PC-9 (cell line): ENCODE results near the gene TBC1D14. TPM values are rescaled to one million over a fixed set of nuclear protein-coding genes. Genes with fewer than 3 reads are reported as not detected.

Experiments
- BruUV-seq: library from RNA; stranded (reverse); fragments of 400-500 nt; replicated peaks from 2 replicates; lab custom pipeline; 2021; lab: Mats Ljungman, UMichigan
- CTCF ChIA-PET: fragments of 300-600 bp; sonication (Branson Sonifier 250); formaldehyde crosslinking; loops from one replicate; lab custom pipeline; 2022; ENCODE audit warnings: antibody characterized with exemption; lab: Charles Lee
- POLR2A ChIA-PET: fragments of 300-600 bp; sonication (Branson Sonifier 250); formaldehyde crosslinking; loops from one replicate; lab custom pipeline; 2022; ENCODE audit warnings: antibody characterized with exemption; ENCODE audit not compliant: unreplicated experiment; lab: Charles Lee
- DNase-seq, 2 experiments: peaks; one replicate each; pipeline versions ENCODE4 v3.0.0 to v3.0.0-alpha.2; 2015 to 2022; ENCODE audit warnings: mixed read lengths in 1 of 2
- H2AFZ ChIP-seq: fragments of 200-600 bp; sonication (generic); 2 replicates; pipeline ENCODE4 v1.8.1; 2017; ENCODE audit warnings: antibody characterized with exemption
- H3F3A ChIP-seq: fragments of 200-600 bp; sonication (generic); 2 replicates; pipeline ENCODE4 v1.8.1; 2017; ENCODE audit warnings: antibody characterized with exemption, mild to moderate bottlenecking, low read depth; ENCODE audit not compliant: insufficient read depth
- H3K27ac ChIP-seq: fragments of 200-600 bp; sonication (generic); 2 replicates; pipeline ENCODE4 v1.6.1; 2016; ENCODE audit warnings: mixed run types
- H3K27me3 ChIP-seq: fragments of 200-600 bp; sonication (generic); 2 replicates; pipeline ENCODE4 v1.6.1; 2016; ENCODE audit warnings: low read depth, mixed run types; ENCODE audit not compliant: insufficient read depth
- H3K36me3 ChIP-seq: fragments of 200-600 bp; sonication (generic); 2 replicates; pipeline ENCODE4 v1.6.1; 2016; ENCODE audit warnings: low read depth, mixed run types
- H3K4me1 ChIP-seq: fragments of 200-600 bp; sonication (generic); replicated peaks from 2 replicates; pipeline ENCODE4 v1.6.1; 2016; ENCODE audit warnings: mixed run types; ENCODE audit not compliant: insufficient read depth
- H3K4me2 ChIP-seq: fragments of 200-600 bp; sonication (generic); 2 replicates; pipeline ENCODE4 v1.6.1; 2017; ENCODE audit warnings: mixed run types
- H3K4me3 ChIP-seq: fragments of 200-600 bp; sonication (generic); 2 replicates; pipeline ENCODE4 v1.6.1; 2016; ENCODE audit warnings: mixed run types
- H3K79me2 ChIP-seq: fragments of 200-600 bp; sonication (generic); 2 replicates; pipeline ENCODE4 v1.6.1; 2017; ENCODE audit warnings: low read depth, mixed run types
- H3K9me2 ChIP-seq: fragments of 200-600 bp; sonication (generic); 2 replicates; pipeline ENCODE4 v1.8.1; 2017; ENCODE audit warnings: mild to moderate bottlenecking; ENCODE audit not compliant: insufficient read depth
- H3K9me3 ChIP-seq: fragments of 200-600 bp; sonication (generic); 2 replicates; pipeline ENCODE4 v1.8.1; 2016; ENCODE audit warnings: low read depth; ENCODE audit not compliant: insufficient read depth
- H4K20me1 ChIP-seq: fragments of 200-600 bp; sonication (generic); 2 replicates; pipeline ENCODE4 v1.8.1; 2017; ENCODE audit not compliant: insufficient read depth
- CTCF ChIP-seq: fragments of 200-600 bp; sonication (generic); conservative IDR thresholded peaks from 2 replicates; pipeline ENCODE4 v1.6.1; 2017; ENCODE audit warnings: mixed run types, antibody characterized with exemption, mild to moderate bottlenecking, moderate library complexity
- EZH2 ChIP-seq: fragments of 200-600 bp; sonication (generic); IDR thresholded peaks from 2 replicates; pipeline ENCODE4 v1.8.0; 2017; ENCODE audit warnings: antibody characterized with exemption, low read depth
- intact Hi-C: fragments of 100-400 bp; cut with micrococcal nuclease; formaldehyde crosslinking; loops from one replicate; pipeline ENCODE4 v1.10.0; 2022; ENCODE audit not compliant: unreplicated experiment
- total RNA-seq: library from RNA; stranded (reverse); gene quantifications from 2 replicates; pipeline ENCODE4 v1.2.3, GENCODE V29; 2021

Gene TBC1D14
- total RNA-seq, 1 experiment from 2014 or later, result 46.2 TPM

- Histone ChIP-seq H3F3A (no peaks in the 10 kb centered on the region), H3K4me3 (no peak overlapping the region), H4K20me1 (no peaks in the 10 kb centered on the region), H3K36me3 (no peaks in the 10 kb centered on the region), H3K9me3 (no peaks in the 10 kb centered on the region), H3K9me2 (no peaks in the 10 kb centered on the region), H3K4me2 (no peak overlapping the region), H3K27me3 (no peaks in the 10 kb centered on the region), H3K4me1 (no peaks in the 10 kb centered on the region), H2AFZ (no peak overlapping the region), H3K27ac (no peak overlapping the region), H3K79me2 (no peaks in the 10 kb centered on the region)
- BruUV-seq, result no TSS peak
- POLR2A ChIA-PET, result no interaction called here
- intact Hi-C loops, result no loop called here
- CTCF ChIA-PET, result no interaction called here
- no peak for DNase-seq
- TF ChIP-seq EZH2 (no peak), CTCF (no peak)
These were observed 23.3 kb downstream of the TBC1D14 start for GRCh38 chr4:6932918-6933317.

- Histone ChIP-seq H3K4me3 (no peak overlapping the region), H3K9me3 (no peaks in the 10 kb centered on the region), H3K4me1 (no peaks in the 10 kb centered on the region), H3K4me2 (no peak overlapping the region), H3F3A (no peaks in the 10 kb centered on the region), H3K27me3 (no peaks in the 10 kb centered on the region), H4K20me1 (no peaks in the 10 kb centered on the region), H3K9me2 (no peaks in the 10 kb centered on the region), H3K36me3 (no peaks in the 10 kb centered on the region), H3K27ac (no peak overlapping the region), H2AFZ (no peak overlapping the region), H3K79me2 (no peaks in the 10 kb centered on the region)
- intact Hi-C loops, result no loop called here
- no peak for TF ChIP-seq CTCF
- TF ChIP-seq EZH2, result no peak
- ChIA-PET POLR2A (interaction anchor here (0.6 kb wide), 1 partner anchor 214 kb away, joined by 6 read pairs; no protein-coding TSS in a partner anchor), CTCF (no interaction called here)
- no TSS peak for BruUV-seq
- no peak for DNase-seq
These were observed 24.2 kb downstream of the TBC1D14 start for GRCh38 chr4:6933691-6934430.

- CTCF ChIA-PET, result no interaction called here
- Histone ChIP-seq H3K79me2 (0 out of 2 replicates have a peak, but pooled peaks cover 6% of the 10 kb centered on the region), H2AFZ (no peak overlapping the region), H3K27me3 (no peaks in the 10 kb centered on the region), H3K4me3 (no peak overlapping the region), H3K4me2 (no peak overlapping the region), H3K4me1 (peaks cover 13% of the 10 kb centered on the region), H4K20me1 (no peaks in the 10 kb centered on the region), H3K9me2 (no peaks in the 10 kb centered on the region), H3K36me3 (no peaks in the 10 kb centered on the region), H3F3A (peaks cover 4% of the 10 kb centered on the region; the same call in 1 of the 2 replicates), H3K27ac (no peak overlapping the region), H3K9me3 (no peaks in the 10 kb centered on the region)
- POLR2A ChIA-PET, result no interaction called here
- no peak for TF ChIP-seq EZH2
- TF ChIP-seq CTCF, result no peak
- BruUV-seq, result no TSS peak
- no peak for DNase-seq
- intact Hi-C loops, result no loop called here
These were observed 26.3 kb downstream of the TBC1D14 start for GRCh38 chr4:6935965-6936364.
